HepG2 (cell line): ENCODE data around the gene SYNE2. TPM values are rescaled to one million over a fixed set of nuclear protein-coding genes. Genes with fewer than 3 reads are reported as not detected.

Experiments
- ATAC-seq: fragments of 200-7000 bp; cut with Tn5 transposase; 3 replicates; pipeline ENCODE4 v1.9.1; 2020; ENCODE audit warnings: mild to moderate bottlenecking, moderate library complexity
- BruUV-seq: library from RNA; stranded (reverse); fragments of 400-500 nt; replicated peaks from 2 replicates; lab custom pipeline; 2021; lab: Mats Ljungman, UMichigan
- CTCF ChIA-PET: fragments of 300-600 bp; formaldehyde crosslinking; extraction: SDS; loops from one replicate; lab custom pipeline; 2021; ENCODE audit warnings: low total read pairs, inconsistent platforms, low intra/inter-chr PET ratio; lab: Yijun Ruan, JAX
- POLR2A ChIA-PET: fragments of 350-600 bp; sonication (Branson Sonifier 250); formaldehyde crosslinking; loops from one replicate; lab custom pipeline; 2020; ENCODE audit warnings: antibody characterized with exemption, inconsistent platforms; lab: Yijun Ruan, JAX
- DNase-seq: peaks from one replicate; pipeline ENCODE4 v3.0.0-alpha.2; 2015; ENCODE audit warnings: low spot score
- FAIRE-seq: peaks from 3 replicates; lab custom pipeline; 2011; peaks lifted over from hg19 to GRCh38; lab: Jason Lieb, UNC
- H2AFZ ChIP-seq: one replicate; pipeline ENCODE4 v1.6.1; 2011; ENCODE audit warnings: low read length, inconsistent platforms
- H3K27ac ChIP-seq: fragments of 300-600 bp; 3 replicates; pipeline ENCODE4 v1.8.0; 2011; ENCODE audit warnings: mixed run types, mild to moderate bottlenecking, mixed read lengths, low read length, inconsistent platforms; ENCODE audit not compliant: insufficient read depth; ENCODE audit errors: extremely low read length
- H3K27me3 ChIP-seq, 2 experiments: fragments of 200-600 bp in 1 of 2; 2 replicates in 1 of 2; 3 replicates in 1 of 2; pipeline versions ENCODE4 v1.6.0 to v1.8.0; 2011; ENCODE audit warnings: low read length in 2 of 2, mild to moderate bottlenecking in 2 of 2, moderate library complexity in 2 of 2, inconsistent platforms in 1 of 2; ENCODE audit not compliant: insufficient read depth in 2 of 2, control insufficient read depth in 1 of 2
- H3K36me3 ChIP-seq, 2 experiments: fragments of 200-600 bp in 1 of 2; replicated peaks in 1 of 2; 2 replicates in 1 of 2; 3 replicates in 1 of 2; pipeline versions ENCODE4 v1.5.1 to v1.8.0; 2011; ENCODE audit warnings: low read length in 2 of 2, inconsistent platforms in 1 of 2; ENCODE audit not compliant: insufficient read depth in 2 of 2, control insufficient read depth in 1 of 2
- H3K4me1 ChIP-seq: 2 replicates; pipeline ENCODE4 v1.5.1; 2012; ENCODE audit warnings: low read length, inconsistent platforms; ENCODE audit not compliant: insufficient read depth
- H3K4me2 ChIP-seq: 2 replicates; pipeline ENCODE4 v1.6.0; 2011; ENCODE audit warnings: low read depth, low read length, inconsistent platforms
- H3K4me3 ChIP-seq, 3 experiments: fragments of 200-600 bp in 1 of 3; sonication (generic), shearing (Covaris generic) in 1 of 3; replicated peaks in 1 of 3; 2 replicates each; pipeline ENCODE4 v1.5.1; 2011 to 2016; ENCODE audit warnings: low read length in 3 of 3, inconsistent platforms in 2 of 3, low read depth in 2 of 3, mild to moderate bottlenecking in 2 of 3, control low read depth in 1 of 3, mixed read lengths in 1 of 3; ENCODE audit not compliant: insufficient read depth in 1 of 3
- H3K79me2 ChIP-seq: one replicate; pipeline ENCODE4 v1.6.1; 2011; ENCODE audit warnings: low read length, inconsistent platforms; ENCODE audit not compliant: insufficient read depth
- H3K9ac ChIP-seq: 2 replicates; pipeline ENCODE4 v1.6.0; 2011; ENCODE audit warnings: mild to moderate bottlenecking, low read depth, low read length, inconsistent platforms; ENCODE audit not compliant: insufficient read depth
- H3K9me3 ChIP-seq: 2 replicates; pipeline ENCODE4 v1.5.1; 2012; ENCODE audit warnings: mild to moderate bottlenecking, low read length
- H4K20me1 ChIP-seq: 2 replicates; pipeline ENCODE4 v1.6.0; 2011; ENCODE audit warnings: inconsistent platforms, mild to moderate bottlenecking, low read length, moderate library complexity; ENCODE audit not compliant: insufficient read depth
- FLYWCH1 ChIP-seq: sonication (generic); formaldehyde crosslinking; IDR thresholded peaks from 2 replicates; pipeline ENCODE4 v1.8.1; 2023; ENCODE audit warnings: mild to moderate bottlenecking, missing genetic modification reagents
- FOXJ3 ChIP-seq: sonication (generic); formaldehyde crosslinking; IDR thresholded peaks from 2 replicates; pipeline ENCODE4 v1.4.0; 2020; ENCODE audit warnings: missing genetic modification reagents, mild to moderate bottlenecking, borderline replicate concordance
- GATA4 ChIP-seq: sonication (generic); IDR thresholded peaks from 2 replicates; pipeline ENCODE4 v1.6.1; 2016; ENCODE audit warnings: antibody characterized with exemption, low read depth, borderline replicate concordance
- JDP2 ChIP-seq: sonication (generic); formaldehyde crosslinking; IDR thresholded peaks from 2 replicates; pipeline ENCODE4 v1.8.1; 2022; ENCODE audit warnings: missing genetic modification reagents, borderline replicate concordance
- SKI ChIP-seq: fragments of 450-650 bp; IDR thresholded peaks from one replicate; pipeline ENCODE4 v1.6.1; 2018; ENCODE audit warnings: mild to moderate bottlenecking; ENCODE audit not compliant: partially characterized antibody
- ZEB1 ChIP-seq: IDR thresholded peaks from 2 replicates; pipeline ENCODE4 v1.6.1; 2012; ENCODE audit warnings: mild to moderate bottlenecking, low read depth, inconsistent platforms; ENCODE audit not compliant: insufficient replicate concordance
- ZNF18 ChIP-seq: sonication (generic); formaldehyde crosslinking; IDR thresholded peaks from 2 replicates; pipeline ENCODE4 v1.8.0; 2022; ENCODE audit warnings: mild to moderate bottlenecking, missing genetic modification reagents; ENCODE audit not compliant: insufficient replicate concordance
- ZNF567 ChIP-seq: sonication (generic); formaldehyde crosslinking; IDR thresholded peaks from 2 replicates; pipeline ENCODE4 v1.8.1; 2023; ENCODE audit warnings: mild to moderate bottlenecking, missing genetic modification reagents, borderline replicate concordance
- ZNF639 ChIP-seq: conservative IDR thresholded peaks from 2 replicates; pipeline ENCODE4 v1.6.1; 2018; ENCODE audit warnings: missing genetic modification reagents
- ZSCAN20 ChIP-seq: sonication (generic); formaldehyde crosslinking; IDR thresholded peaks from 2 replicates; pipeline ENCODE4 v1.4.0; 2020; ENCODE audit warnings: missing genetic modification reagents, mild to moderate bottlenecking, borderline replicate concordance
- ZSCAN30 ChIP-seq: sonication (generic); formaldehyde crosslinking; IDR thresholded peaks from 2 replicates; pipeline ENCODE4 v1.5.0; 2020; ENCODE audit warnings: mild to moderate bottlenecking, missing genetic modification reagents
- whole genome bisulfite sequencing: methylation state at CpG from one replicate; pipeline ENCODE4 v1.1.6; 2017; ENCODE audit warnings: low lambda C conversion rate; 5-methylcytosine and 5-hydroxymethylcytosine counted together
- in situ Hi-C: cut with HindIII; loops from 2 replicates; pipeline ENCODE4 v1.10.0; 2017; ENCODE audit warnings: low pct_unique_long_range_greater_than_20kb; ENCODE audit not compliant: extremely low pct_ligation_motif_present
- intact Hi-C: fragments of 100-400 bp; cut with micrococcal nuclease; formaldehyde crosslinking; loops from one replicate; pipeline ENCODE4 v1.10.0; 2022; ENCODE audit not compliant: unreplicated experiment
- polyA plus RNA-seq, 8 experiments: library from polyadenylated mRNA; depleted of rRNA in 3 of 8; stranded (reverse) in 7 of 8; unstranded in 1 of 8; fragments of >200 nt; fragmentation: Illumina TruSeq in 4 of 8; extraction: Trizol in 4 of 8; gene quantifications; 2 replicates each; pipeline versions ENCODE4 v1.2.1 to v1.2.3, GENCODE V29; 2011 to 2016; ENCODE audit warnings: low read depth in 4 of 8, missing spikeins in 1 of 8, mixed read lengths in 1 of 8; ENCODE audit not compliant: insufficient read depth in 1 of 8
- total RNA-seq, 5 experiments: library from RNA; depleted of rRNA; stranded (reverse); fragments of >200 nt; fragmentation: Illumina TruSeq; extraction: Trizol; gene quantifications; 2 replicates each; pipeline ENCODE4 v1.2.3, GENCODE V29; 2016; ENCODE audit warnings: low read depth in 1 of 5
- TF ChIP-seq, protein P1 (sequence below): sonication (generic); formaldehyde crosslinking; IDR thresholded peaks from 2 replicates; pipeline ENCODE4 v1.5.0; 2020; ENCODE audit warnings: mild to moderate bottlenecking, missing genetic modification reagents
- TF ChIP-seq, protein P2 (sequence below): sonication (generic); formaldehyde crosslinking; IDR thresholded peaks from 2 replicates; pipeline ENCODE4 v1.5.0; 2020; ENCODE audit warnings: mild to moderate bottlenecking, missing genetic modification reagents
- TF ChIP-seq, protein P3 (sequence below): sonication (generic); formaldehyde crosslinking; IDR thresholded peaks from 2 replicates; pipeline ENCODE4 v1.8.1; 2023; ENCODE audit warnings: missing genetic modification reagents, mild to moderate bottlenecking, borderline replicate concordance

The SYNE2 gene
- total and polyA plus RNA-seq, 2 of the 13 experiments (the other 11 are each of a cell fraction or from before 2014, with no cell fraction given) = 6.2 to 13.3 TPM

DNA sequence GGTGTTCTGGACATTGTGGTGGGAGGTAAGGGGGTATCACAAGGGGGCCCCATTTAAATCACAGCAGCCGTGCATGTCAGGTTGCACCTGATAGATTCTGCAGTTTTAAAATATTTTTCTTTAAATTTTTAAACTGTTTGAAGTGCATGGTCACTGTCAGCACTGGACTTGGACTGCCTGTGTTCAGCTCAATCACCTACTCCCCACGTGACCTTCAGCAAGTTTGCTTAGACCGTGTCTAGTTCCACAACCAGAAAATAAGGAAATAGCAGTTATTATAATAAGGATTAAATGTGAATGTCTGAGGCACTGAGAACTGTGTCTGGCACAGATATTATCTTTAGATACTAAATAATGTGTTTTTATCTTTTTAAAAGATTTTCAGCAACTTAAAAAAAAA, 376.7 kb downstream of the SYNE2 start:
- H2AFZ ChIP-seq = no peak overlapping the region
- no peak for ATAC-seq
- TF ChIP-seq, protein P1, sequence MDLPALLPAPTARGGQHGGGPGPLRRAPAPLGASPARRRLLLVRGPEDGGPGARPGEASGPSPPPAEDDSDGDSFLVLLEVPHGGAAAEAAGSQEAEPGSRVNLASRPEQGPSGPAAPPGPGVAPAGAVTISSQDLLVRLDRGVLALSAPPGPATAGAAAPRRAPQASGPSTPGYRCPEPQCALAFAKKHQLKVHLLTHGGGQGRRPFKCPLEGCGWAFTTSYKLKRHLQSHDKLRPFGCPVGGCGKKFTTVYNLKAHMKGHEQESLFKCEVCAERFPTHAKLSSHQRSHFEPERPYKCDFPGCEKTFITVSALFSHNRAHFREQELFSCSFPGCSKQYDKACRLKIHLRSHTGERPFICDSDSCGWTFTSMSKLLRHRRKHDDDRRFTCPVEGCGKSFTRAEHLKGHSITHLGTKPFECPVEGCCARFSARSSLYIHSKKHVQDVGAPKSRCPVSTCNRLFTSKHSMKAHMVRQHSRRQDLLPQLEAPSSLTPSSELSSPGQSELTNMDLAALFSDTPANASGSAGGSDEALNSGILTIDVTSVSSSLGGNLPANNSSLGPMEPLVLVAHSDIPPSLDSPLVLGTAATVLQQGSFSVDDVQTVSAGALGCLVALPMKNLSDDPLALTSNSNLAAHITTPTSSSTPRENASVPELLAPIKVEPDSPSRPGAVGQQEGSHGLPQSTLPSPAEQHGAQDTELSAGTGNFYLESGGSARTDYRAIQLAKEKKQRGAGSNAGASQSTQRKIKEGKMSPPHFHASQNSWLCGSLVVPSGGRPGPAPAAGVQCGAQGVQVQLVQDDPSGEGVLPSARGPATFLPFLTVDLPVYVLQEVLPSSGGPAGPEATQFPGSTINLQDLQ (CRISPR knock-in tag) = no peak
- TF ChIP-seq JDP2 (CRISPR knock-in tag) (no peak), ZNF639 (CRISPR knock-in tag) (no peak), FLYWCH1 (CRISPR knock-in tag) (no peak), ZEB1 (no peak), FOXJ3 (CRISPR knock-in tag) (no peak), GATA4 (no peak), ZSCAN30 (CRISPR knock-in tag) (no peak), ZSCAN20 (no peak), SKI (no peak), ZNF567 (CRISPR knock-in tag) (no peak), ZNF18 (CRISPR knock-in tag) (no peak)
- TF ChIP-seq, protein P2, sequence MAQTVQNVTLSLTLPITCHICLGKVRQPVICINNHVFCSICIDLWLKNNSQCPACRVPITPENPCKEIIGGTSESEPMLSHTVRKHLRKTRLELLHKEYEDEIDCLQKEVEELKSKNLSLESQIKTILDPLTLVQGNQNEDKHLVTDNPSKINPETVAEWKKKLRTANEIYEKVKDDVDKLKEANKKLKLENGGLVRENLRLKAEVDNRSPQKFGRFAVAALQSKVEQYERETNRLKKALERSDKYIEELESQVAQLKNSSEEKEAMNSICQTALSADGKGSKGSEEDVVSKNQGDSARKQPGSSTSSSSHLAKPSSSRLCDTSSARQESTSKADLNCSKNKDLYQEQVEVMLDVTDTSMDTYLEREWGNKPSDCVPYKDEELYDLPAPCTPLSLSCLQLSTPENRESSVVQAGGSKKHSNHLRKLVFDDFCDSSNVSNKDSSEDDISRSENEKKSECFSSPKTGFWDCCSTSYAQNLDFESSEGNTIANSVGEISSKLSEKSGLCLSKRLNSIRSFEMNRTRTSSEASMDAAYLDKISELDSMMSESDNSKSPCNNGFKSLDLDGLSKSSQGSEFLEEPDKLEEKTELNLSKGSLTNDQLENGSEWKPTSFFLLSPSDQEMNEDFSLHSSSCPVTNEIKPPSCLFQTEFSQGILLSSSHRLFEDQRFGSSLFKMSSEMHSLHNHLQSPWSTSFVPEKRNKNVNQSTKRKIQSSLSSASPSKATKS = no peak
- TF ChIP-seq, protein P3, sequence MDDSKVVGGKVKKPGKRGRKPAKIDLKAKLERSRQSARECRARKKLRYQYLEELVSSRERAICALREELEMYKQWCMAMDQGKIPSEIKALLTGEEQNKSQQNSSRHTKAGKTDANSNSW (CRISPR knock-in tag) = no peak
- POLR2A ChIA-PET = no interaction called here
- no peak overlapping the region for H3K27ac ChIP-seq
- no peak overlapping the region for H3K9ac ChIP-seq
- H3K9me3 ChIP-seq = no peaks in the 10 kb centered on the region
- no peaks in the 10 kb centered on the region for H3K79me2 ChIP-seq
- BruUV-seq = no TSS peak
- H4K20me1 ChIP-seq = no peaks in the 10 kb centered on the region
- H3K4me2 ChIP-seq = no peak overlapping the region
- no peaks in the 10 kb centered on the region for H3K4me1 ChIP-seq
- intact Hi-C loops (no loop called here), in situ Hi-C loops (no loop called here)
- CTCF ChIA-PET = no interaction called here
- no peaks in the 10 kb centered on the region for H3K27me3 ChIP-seq
- FAIRE-seq = no peak
- 76% methylated on average over 3 of the region's 3 CpGs for WGBS
- H3K4me3 ChIP-seq = no peak overlapping the region
- no peak for DNase-seq
- peaks cover 0 to 3% of the 10 kb centered on the region in 2 experiments; a peak in 1 of 5 replicates for H3K36me3 ChIP-seq
